Calu3 (cell line): ENCODE results near the gene RFTN1. TPM values are rescaled to one million over a fixed set of nuclear protein-coding genes. Genes with fewer than 3 reads are reported as not detected.

Source experiments
- BruUV-seq: library from RNA; stranded (reverse); fragments of 400-500 nt; replicated peaks from 2 replicates; lab custom pipeline; 2021; lab: Mats Ljungman, UMichigan
- CTCF ChIA-PET: fragments of 300-600 bp; sonication (Branson Sonifier 250); formaldehyde crosslinking; loops from one replicate; lab custom pipeline; 2022; ENCODE audit warnings: antibody characterized with exemption; lab: Charles Lee
- DNase-seq: peaks from one replicate; pipeline ENCODE4 v3.0.0; 2022
- H3K27ac Mint-ChIP-seq: one replicate; pipeline ENCODE4 v1.8.0; 2022; ENCODE audit warnings: mixed read lengths; ENCODE audit not compliant: unreplicated experiment
- H3K27me3 Mint-ChIP-seq: one replicate; pipeline ENCODE4 v1.8.0; 2022; ENCODE audit warnings: mixed read lengths; ENCODE audit not compliant: unreplicated experiment
- H3K36me3 Mint-ChIP-seq: one replicate; pipeline ENCODE4 v1.8.0; 2022; ENCODE audit warnings: mild to moderate bottlenecking, moderate library complexity, mixed read lengths; ENCODE audit not compliant: insufficient read depth, unreplicated experiment
- H3K4me1 Mint-ChIP-seq: one replicate; pipeline ENCODE4 v1.8.0; 2022; ENCODE audit warnings: mild to moderate bottlenecking, low read depth, mixed read lengths; ENCODE audit not compliant: unreplicated experiment
- H3K4me3 Mint-ChIP-seq: one replicate; pipeline ENCODE4 v1.8.0; 2022; ENCODE audit warnings: mild to moderate bottlenecking, low read depth, moderate library complexity, mixed read lengths; ENCODE audit not compliant: unreplicated experiment
- H3K9me3 Mint-ChIP-seq: one replicate; pipeline ENCODE4 v1.8.0; 2022; ENCODE audit warnings: low read depth, mixed read lengths; ENCODE audit not compliant: unreplicated experiment
- CTCF ChIP-seq: fragments of 200-600 bp; IDR thresholded peaks from one replicate; pipeline ENCODE4 v1.8.0; 2022; ENCODE audit warnings: antibody characterized with exemption; ENCODE audit not compliant: unreplicated experiment
- intact Hi-C: fragments of 100-400 bp; cut with micrococcal nuclease; formaldehyde crosslinking; loops from one replicate; pipeline ENCODE4 v1.10.0; 2022; ENCODE audit not compliant: unreplicated experiment
- total RNA-seq: library from RNA; stranded (reverse); gene quantifications from 2 replicates; pipeline ENCODE4 v1.2.3, GENCODE V29; 2022

RFTN1 gene
- total RNA-seq, 1 experiment from 2014 or later: 1.6 TPM

DNA sequence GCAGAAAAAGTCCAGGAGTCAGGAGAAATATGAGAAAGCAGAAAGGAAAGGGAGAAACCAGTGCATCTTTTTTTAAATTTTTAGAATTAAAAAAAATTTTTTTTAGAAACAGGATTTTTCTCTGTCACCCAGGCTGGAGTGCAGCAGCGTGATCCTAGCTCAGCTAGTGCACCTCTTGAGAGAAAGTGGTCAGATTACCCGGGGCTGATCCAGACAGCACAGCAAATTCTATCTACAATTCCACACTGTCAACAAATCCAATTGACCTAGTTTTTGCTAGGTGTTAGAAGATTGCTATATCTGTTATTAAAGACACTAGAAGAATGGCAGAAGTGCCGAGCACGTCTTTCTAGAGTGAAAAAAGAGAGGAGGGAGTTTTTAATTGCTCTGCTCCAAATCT lies 117.3 kb downstream of the RFTN1 start:
- DNase-seq: no peak
- intact Hi-C loops: no loop called here
- no TSS peak for BruUV-seq
- no peak overlapping the region for H3K4me3 Mint-ChIP-seq
- H3K4me1 Mint-ChIP-seq: peaks cover 10% of the 10 kb centered on the region
- H3K27ac Mint-ChIP-seq: no peak overlapping the region
- no peaks in the 10 kb centered on the region for H3K36me3 Mint-ChIP-seq
- no peak for TF ChIP-seq CTCF
- CTCF ChIA-PET: no interaction called here
- H3K9me3 Mint-ChIP-seq: no peaks in the 10 kb centered on the region
- peaks cover 3% of the 10 kb centered on the region for H3K27me3 Mint-ChIP-seq

GRCh38 chr3:16395212-16395611 lies 118.3 kb downstream of the RFTN1 start:
- CTCF ChIA-PET: no interaction called here
- DNase-seq: no peak
- H3K27ac Mint-ChIP-seq: no peak overlapping the region
- H3K4me3 Mint-ChIP-seq: no peak overlapping the region
- no TSS peak for BruUV-seq
- no peaks in the 10 kb centered on the region for H3K9me3 Mint-ChIP-seq
- peaks cover 10% of the 10 kb centered on the region for H3K4me1 Mint-ChIP-seq
- TF ChIP-seq CTCF: no peak
- no peaks in the 10 kb centered on the region for H3K36me3 Mint-ChIP-seq
- H3K27me3 Mint-ChIP-seq: peaks cover 12% of the 10 kb centered on the region
- intact Hi-C loops: no loop called here

- Mint-ChIP-seq H3K27ac (no peak overlapping the region), H3K36me3 (no peaks in the 10 kb centered on the region), H3K4me3 (no peak overlapping the region), H3K9me3 (no peaks in the 10 kb centered on the region), H3K27me3 (peaks cover 12% of the 10 kb centered on the region), H3K4me1 (peaks cover 5% of the 10 kb centered on the region)
- no peak for TF ChIP-seq CTCF
- intact Hi-C loops: no loop called here
- CTCF ChIA-PET: no interaction called here
- BruUV-seq: no TSS peak
- no peak for DNase-seq
These were observed 118.9 kb downstream of the RFTN1 start for GRCh38 chr3:16394639-16395038.

GRCh38 chr3:16392717-16393116 lies 120.8 kb downstream of the RFTN1 start:
- BruUV-seq: no TSS peak
- H3K9me3 Mint-ChIP-seq: no peaks in the 10 kb centered on the region
- no peaks in the 10 kb centered on the region for H3K36me3 Mint-ChIP-seq
- H3K27me3 Mint-ChIP-seq: peaks cover 12% of the 10 kb centered on the region
- no peak overlapping the region for H3K27ac Mint-ChIP-seq
- DNase-seq: no peak
- H3K4me3 Mint-ChIP-seq: no peak overlapping the region
- intact Hi-C loops: no loop called here
- CTCF ChIA-PET: no interaction called here
- TF ChIP-seq CTCF: no peak
- H3K4me1 Mint-ChIP-seq: no peaks in the 10 kb centered on the region
